ENCODE results near the gene IL20RB. TPM values are rescaled to one million over a fixed set of nuclear protein-coding genes. Genes with fewer than 3 reads are reported as not detected.

The IL20RB gene
- total and polyA plus RNA-seq, 2 donors from 2014 or later = 0.79 TPM; not detected in 1

DNA sequence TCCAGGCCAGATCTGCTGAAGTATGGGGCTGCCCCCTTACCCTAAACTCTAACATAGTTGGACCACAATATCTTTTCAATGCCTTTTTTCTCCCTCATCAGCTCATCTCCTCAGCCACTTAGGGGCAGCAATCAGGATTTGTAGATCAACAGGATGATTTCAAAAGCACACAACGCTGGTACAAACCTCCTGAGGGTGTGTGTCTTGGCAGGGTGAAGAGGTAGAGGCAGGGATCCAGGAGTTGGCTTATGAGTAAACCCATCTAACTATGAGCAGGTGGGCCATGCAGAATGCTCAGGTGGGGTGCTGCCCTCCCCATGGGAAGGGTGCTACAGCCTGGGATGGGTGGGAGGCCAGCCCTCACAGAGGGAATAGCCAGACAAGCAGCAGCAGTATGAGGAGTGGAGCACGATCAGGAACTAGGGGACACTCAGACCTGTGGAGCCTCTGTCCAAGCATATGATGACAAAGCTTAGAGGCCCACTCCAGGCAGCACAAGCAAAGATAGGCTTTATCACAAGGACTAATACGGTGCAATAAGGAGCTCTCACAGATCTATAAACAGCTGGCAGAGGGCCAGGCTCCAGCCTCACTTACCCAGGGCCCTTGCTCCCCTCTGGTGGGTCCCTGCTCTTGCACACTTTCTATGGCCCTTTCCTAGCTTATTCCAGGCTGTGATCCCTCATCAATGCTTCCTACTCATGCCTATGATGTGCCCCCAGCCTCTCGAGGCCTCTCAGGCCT lies 32.2 kb downstream of the IL20RB start:
- intact Hi-C loops (cut with DNase I) = no loop called here
- no peak overlapping the region for H3K9ac ChIP-seq (ENCODE audit: low read length in 3 of 3)
- H3K36me3 ChIP-seq (ENCODE audit: control insufficient read depth in 2 of 3, insufficient read depth in 3 of 3, low read length in 3 of 3) = no peaks in the 10 kb centered on the region
- TF ChIP-seq, protein P1, sequence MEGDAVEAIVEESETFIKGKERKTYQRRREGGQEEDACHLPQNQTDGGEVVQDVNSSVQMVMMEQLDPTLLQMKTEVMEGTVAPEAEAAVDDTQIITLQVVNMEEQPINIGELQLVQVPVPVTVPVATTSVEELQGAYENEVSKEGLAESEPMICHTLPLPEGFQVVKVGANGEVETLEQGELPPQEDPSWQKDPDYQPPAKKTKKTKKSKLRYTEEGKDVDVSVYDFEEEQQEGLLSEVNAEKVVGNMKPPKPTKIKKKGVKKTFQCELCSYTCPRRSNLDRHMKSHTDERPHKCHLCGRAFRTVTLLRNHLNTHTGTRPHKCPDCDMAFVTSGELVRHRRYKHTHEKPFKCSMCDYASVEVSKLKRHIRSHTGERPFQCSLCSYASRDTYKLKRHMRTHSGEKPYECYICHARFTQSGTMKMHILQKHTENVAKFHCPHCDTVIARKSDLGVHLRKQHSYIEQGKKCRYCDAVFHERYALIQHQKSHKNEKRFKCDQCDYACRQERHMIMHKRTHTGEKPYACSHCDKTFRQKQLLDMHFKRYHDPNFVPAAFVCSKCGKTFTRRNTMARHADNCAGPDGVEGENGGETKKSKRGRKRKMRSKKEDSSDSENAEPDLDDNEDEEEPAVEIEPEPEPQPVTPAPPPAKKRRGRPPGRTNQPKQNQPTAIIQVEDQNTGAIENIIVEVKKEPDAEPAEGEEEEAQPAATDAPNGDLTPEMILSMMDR (IDR thresholded peaks at IDR 0.05; ENCODE audit: borderline replicate concordance, extremely low read depth, insufficient read depth) = no peak
- no peak for DNase-seq
- no peak overlapping the region for H3K27ac ChIP-seq (ENCODE audit: low read depth in 2 of 2, low read length in 2 of 2)
- H3K9me3 ChIP-seq (ENCODE audit: control insufficient read depth in 2 of 3, insufficient read depth in 1 of 3, low read length in 3 of 3) = no peaks in the 10 kb centered on the region
- FAIRE-seq = no peak
- peaks cover 0 to 4% (median 0%) of the 10 kb centered on the region in 3 donors for H3K4me1 ChIP-seq (ENCODE audit: control insufficient read depth in 2 of 3, insufficient read depth in 2 of 3, low read depth in 1 of 3, low read length in 3 of 3)
- no peaks in the 10 kb centered on the region for H3K27me3 ChIP-seq (ENCODE audit: control insufficient read depth, insufficient read depth, low read length)
- H3K4me3 ChIP-seq (ENCODE audit: low read length in 3 of 3) = no peak overlapping the region

DNA sequence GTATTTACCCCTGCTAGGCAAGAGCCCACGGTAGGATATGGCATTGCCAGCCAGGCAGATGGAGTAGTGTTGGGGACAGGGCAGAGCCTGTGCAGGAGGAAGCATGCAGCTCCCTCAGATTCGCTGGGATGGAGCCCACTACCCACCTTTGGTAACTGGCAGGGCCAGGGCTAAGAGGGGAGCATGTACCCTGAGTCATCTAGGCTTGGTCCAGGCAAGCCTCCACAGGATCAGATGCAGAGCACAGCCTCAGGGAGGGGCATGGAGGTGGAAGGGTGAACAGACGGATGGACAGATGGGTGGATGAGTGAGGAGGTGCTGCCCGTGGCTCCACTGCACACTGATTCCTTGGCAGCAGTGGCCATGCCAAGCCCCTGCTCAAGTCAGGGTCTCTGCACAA lies 33.0 kb downstream of the IL20RB start:
- TF ChIP-seq, protein P1 (IDR thresholded peaks at IDR 0.05; ENCODE audit: borderline replicate concordance, extremely low read depth, insufficient read depth) = no peak
- Histone ChIP-seq H3K4me3 (ENCODE audit: low read length in 3 of 3) (no peak overlapping the region), H3K9me3 (ENCODE audit: control insufficient read depth in 2 of 3, insufficient read depth in 1 of 3, low read length in 3 of 3) (no peaks in the 10 kb centered on the region), H3K4me1 (ENCODE audit: control insufficient read depth in 2 of 3, insufficient read depth in 2 of 3, low read depth in 1 of 3, low read length in 3 of 3) (peaks cover 0 to 8% (median 0%) of the 10 kb centered on the region in 3 donors), H3K36me3 (ENCODE audit: control insufficient read depth in 2 of 3, insufficient read depth in 3 of 3, low read length in 3 of 3) (no peaks in the 10 kb centered on the region), H3K27me3 (ENCODE audit: control insufficient read depth, insufficient read depth, low read length) (no peaks in the 10 kb centered on the region), H3K9ac (ENCODE audit: low read length in 3 of 3) (no peak overlapping the region), H3K27ac (ENCODE audit: low read depth in 2 of 2, low read length in 2 of 2) (no peak overlapping the region)
- no peak for FAIRE-seq
- no peak for DNase-seq
- intact Hi-C loops (cut with DNase I) = no loop called here

DNA sequence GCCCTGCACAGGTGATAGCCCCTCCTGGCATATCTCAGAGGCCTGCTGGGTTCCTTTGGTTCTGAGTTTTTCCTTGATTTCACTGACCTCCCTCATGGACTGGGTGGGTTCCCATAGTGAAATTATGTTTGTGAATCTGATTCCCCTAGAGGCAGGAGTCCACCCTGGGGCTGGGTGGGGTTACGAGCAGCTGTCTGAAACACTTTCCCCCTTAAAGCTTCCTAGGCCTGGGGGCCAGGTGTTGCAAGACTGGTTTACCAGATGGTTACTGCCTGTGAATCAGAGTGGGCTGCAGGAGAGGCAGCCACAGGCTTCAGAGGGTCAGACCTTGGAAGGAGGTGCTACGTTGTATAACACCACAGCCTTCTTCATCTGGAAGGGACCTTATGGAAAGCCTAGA lies 34.3 kb downstream of the IL20RB start:
- Histone ChIP-seq H3K27me3 (ENCODE audit: control insufficient read depth, insufficient read depth, low read length) (no peaks in the 10 kb centered on the region), H3K9ac (ENCODE audit: low read length in 3 of 3) (no peak overlapping the region), H3K9me3 (ENCODE audit: control insufficient read depth in 2 of 3, insufficient read depth in 1 of 3, low read length in 3 of 3) (no peaks in the 10 kb centered on the region), H3K36me3 (ENCODE audit: control insufficient read depth in 2 of 3, insufficient read depth in 3 of 3, low read length in 3 of 3) (no peaks in the 10 kb centered on the region), H3K4me1 (ENCODE audit: control insufficient read depth in 2 of 3, insufficient read depth in 2 of 3, low read depth in 1 of 3, low read length in 3 of 3) (peaks cover 0 to 8% (median 0%) of the 10 kb centered on the region in 3 donors), H3K27ac (ENCODE audit: low read depth in 2 of 2, low read length in 2 of 2) (no peak overlapping the region), H3K4me3 (ENCODE audit: low read length in 3 of 3) (no peak overlapping the region)
- intact Hi-C loops (cut with DNase I) = no loop called here
- DNase-seq = no peak
- TF ChIP-seq, protein P1 (IDR thresholded peaks at IDR 0.05; ENCODE audit: borderline replicate concordance, extremely low read depth, insufficient read depth) = no peak
- no peak for FAIRE-seq
